ENCODE data around the gene LRFN5. TPM values are rescaled to one million over a fixed set of nuclear protein-coding genes. Genes with fewer than 3 reads are reported as not detected.

Gene LRFN5
- total RNA-seq, 2 donors from 2014 or later: 0.50 to 5.3 TPM

- no peak for DNase-seq (ENCODE audit: low spot score)
- Histone ChIP-seq H3K27me3 (replicated peaks; ENCODE audit: insufficient read depth) (no peaks in the 10 kb centered on the region), H3K4me1 (replicated peaks) (no peaks in the 10 kb centered on the region), H3K4me3 (no peak overlapping the region), H3K36me3 (no peaks in the 10 kb centered on the region), H3K9me3 (no peaks in the 10 kb centered on the region), H3K27ac (no peak overlapping the region)
- intact Hi-C loops (cut with DNase I): no loop called here
- WGBS: 67% methylated on average over 1 of the region's 1 CpG
- TF ChIP-seq CTCF (IDR thresholded peaks at IDR 0.05) (no peak), POLR2A (IDR thresholded peaks at IDR 0.05) (no peak), POLR2AphosphoS5 (IDR thresholded peaks at IDR 0.05) (no peak)
These were observed 44.1 kb downstream of the LRFN5 start for GRCh38 chr14:41650802-41651201.

- no peak for DNase-seq (ENCODE audit: low spot score)
- TF ChIP-seq POLR2A (IDR thresholded peaks at IDR 0.05) (no peak), CTCF (IDR thresholded peaks at IDR 0.05) (no peak), POLR2AphosphoS5 (IDR thresholded peaks at IDR 0.05) (no peak)
- intact Hi-C loops (cut with DNase I): no loop called here
These were observed 47.5 kb downstream of the LRFN5 start for GRCh38 chr14:41654196-41654595.

GRCh38 chr14:41662780-41663472 is 56.2 kb downstream of the LRFN5 start:
- no peaks in the 10 kb centered on the region for H3K36me3 ChIP-seq
- TF ChIP-seq POLR2AphosphoS5 (IDR thresholded peaks at IDR 0.05): no peak
- no peak for TF ChIP-seq CTCF (IDR thresholded peaks at IDR 0.05)
- no peak for TF ChIP-seq POLR2A (IDR thresholded peaks at IDR 0.05)

More at GRCh38 chr14:41654196-41654595, 47.5 kb downstream of the LRFN5 start:
- Histone ChIP-seq H3K4me1 (replicated peaks) (no peaks in the 10 kb centered on the region), H3K36me3 (no peaks in the 10 kb centered on the region), H3K9me3 (no peaks in the 10 kb centered on the region), H3K4me3 (no peak overlapping the region), H3K27ac (no peak overlapping the region), H3K27me3 (replicated peaks; ENCODE audit: insufficient read depth) (no peaks in the 10 kb centered on the region)
- WGBS: 72% methylated on average over 1 of the region's 1 CpG

GRCh38 chr14:41663473-41663850 is 56.8 kb downstream of the LRFN5 start:
- WGBS: 70% methylated on average over 2 of the region's 2 CpGs
- H3K36me3 ChIP-seq: no peaks in the 10 kb centered on the region
- no peaks in the 10 kb centered on the region for H3K4me1 ChIP-seq (replicated peaks)
- intact Hi-C loops (cut with DNase I): no loop called here
- no peaks in the 10 kb centered on the region for H3K27me3 ChIP-seq (replicated peaks; ENCODE audit: insufficient read depth)
- TF ChIP-seq POLR2AphosphoS5 (IDR thresholded peaks at IDR 0.05) (no peak), CTCF (IDR thresholded peaks at IDR 0.05) (no peak), POLR2A (IDR thresholded peaks at IDR 0.05) (no peak)
- no peak overlapping the region for H3K27ac ChIP-seq
- no peak for DNase-seq (ENCODE audit: low spot score)
- H3K9me3 ChIP-seq: no peaks in the 10 kb centered on the region
- no peak overlapping the region for H3K4me3 ChIP-seq

More at GRCh38 chr14:41662780-41663472, 56.2 kb downstream of the LRFN5 start:
- Histone ChIP-seq H3K27me3 (replicated peaks; ENCODE audit: insufficient read depth) (no peaks in the 10 kb centered on the region), H3K9me3 (no peaks in the 10 kb centered on the region), H3K27ac (no peak overlapping the region), H3K4me1 (replicated peaks) (no peaks in the 10 kb centered on the region), H3K4me3 (no peak overlapping the region)
- 81% methylated on average over 3 of the region's 3 CpGs for WGBS
- no peak for DNase-seq (ENCODE audit: low spot score)
- intact Hi-C loops (cut with DNase I): no loop called here

DNA sequence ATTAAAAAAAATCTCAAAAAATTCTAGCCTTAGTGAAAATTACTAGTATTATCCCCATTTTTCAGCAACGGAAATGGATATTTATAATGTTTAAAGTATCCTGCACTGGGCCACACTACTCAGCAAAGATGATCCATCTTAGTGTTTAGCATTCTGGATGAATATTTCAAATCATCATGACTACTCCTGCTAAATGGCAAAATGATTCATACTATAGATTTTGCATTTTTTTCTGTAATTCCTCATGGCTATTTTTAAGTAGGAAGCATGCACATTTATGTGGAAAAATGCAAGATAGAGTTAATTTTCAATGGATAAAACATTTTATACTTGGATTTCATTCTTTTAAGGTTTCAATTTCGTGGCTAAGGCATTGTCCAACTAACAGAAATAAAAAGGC is 59.6 kb downstream of the LRFN5 start:
- Histone ChIP-seq H3K27me3 (replicated peaks; ENCODE audit: insufficient read depth) (no peaks in the 10 kb centered on the region), H3K4me1 (replicated peaks) (no peaks in the 10 kb centered on the region), H3K4me3 (no peak overlapping the region), H3K9me3 (no peaks in the 10 kb centered on the region), H3K36me3 (no peaks in the 10 kb centered on the region), H3K27ac (no peak overlapping the region)
- TF ChIP-seq POLR2A (IDR thresholded peaks at IDR 0.05) (no peak), CTCF (IDR thresholded peaks at IDR 0.05) (no peak), POLR2AphosphoS5 (IDR thresholded peaks at IDR 0.05) (no peak)
- intact Hi-C loops (cut with DNase I): no loop called here
- DNase-seq (ENCODE audit: low spot score): no peak
- 61% methylated on average over 2 of the region's 2 CpGs for WGBS

Measured in prostate gland (tissue), 2 donors.